ENCODE results near the gene KCNA1. TPM values are rescaled to one million over a fixed set of nuclear protein-coding genes. Genes with fewer than 3 reads are reported as not detected.
"Not testable (repeated sequence)": the region's sequence is repeated elsewhere in the genome, so short reads cannot be mapped to it uniquely, and the experiment has no call there.

Gene KCNA1
- total RNA-seq (2014; rRNA removed; shearing (Covaris generic)), result not detected in 2 replicates
- polyA plus RNA-seq (2015; cell fraction: cytosol; rRNA removed), result not detected in 2 replicates
- polyA plus RNA-seq (2015; cell fraction: nucleus; rRNA removed), result not detected in 2 replicates

GRCh38 chr12:4909734-4910501 lies at the start of gene KCNA1:
TSS of gene KCNA1 (plus strand) at chr12:4909905. CDS start at chr12:4911379, 1,474 bp downstream.
- DNase-seq (ENCODE audit: low read depth), result no peak

GRCh38 chr12:4860741-4861140 lies 49.0 kb upstream of the KCNA1 start:
- no peak for DNase-seq (ENCODE audit: low read depth)

GRCh38 chr12:4862809-4863208 lies 46.9 kb upstream of the KCNA1 start:
- no peak for DNase-seq (ENCODE audit: low read depth)

- no peak for DNase-seq (ENCODE audit: low read depth)
Measured at GRCh38 chr12:4864575-4864974, 45.1 kb upstream of the KCNA1 start.

GRCh38 chr12:4865246-4865645 lies 44.5 kb upstream of the KCNA1 start:
- DNase-seq (ENCODE audit: low read depth), result no peak

GRCh38 chr12:4866299-4866698 lies 43.4 kb upstream of the KCNA1 start:
- no peak for DNase-seq (ENCODE audit: low read depth)

GRCh38 chr12:4867384-4867783 lies 42.3 kb upstream of the KCNA1 start:
- DNase-seq (ENCODE audit: low read depth), result no peak

GRCh38 chr12:4870423-4870822 lies 39.3 kb upstream of the KCNA1 start:
- no peak for DNase-seq (ENCODE audit: low read depth)

- DNase-seq (ENCODE audit: low read depth), result no peak
Measured at GRCh38 chr12:4871514-4871913, 38.2 kb upstream of the KCNA1 start.

- DNase-seq (ENCODE audit: low read depth), result no peak
Measured at GRCh38 chr12:4873947-4874346, 35.8 kb upstream of the KCNA1 start.

GRCh38 chr12:4874671-4875070 lies 35.0 kb upstream of the KCNA1 start:
- no peak for DNase-seq (ENCODE audit: low read depth)

- DNase-seq (ENCODE audit: low read depth), result not testable (repeated sequence)
Measured at GRCh38 chr12:4879481-4879880, 30.2 kb upstream of the KCNA1 start.

- no peak for DNase-seq (ENCODE audit: low read depth)
Measured at GRCh38 chr12:4881266-4882064, 28.2 kb upstream of the KCNA1 start.

GRCh38 chr12:4891866-4892265 lies 17.8 kb upstream of the KCNA1 start:
- DNase-seq (ENCODE audit: low read depth), result no peak

GRCh38 chr12:4892418-4892817 lies 17.3 kb upstream of the KCNA1 start:
- no peak for DNase-seq (ENCODE audit: low read depth)

GRCh38 chr12:4894019-4894418 lies 15.7 kb upstream of the KCNA1 start:
- DNase-seq (ENCODE audit: low read depth), result no peak

GRCh38 chr12:4899364-4899763 lies 10.3 kb upstream of the KCNA1 start:
- no peak for DNase-seq (ENCODE audit: low read depth)

- DNase-seq (ENCODE audit: low read depth), result peak; percentile 63
Measured at GRCh38 chr12:4900327-4900726, 9.4 kb upstream of the KCNA1 start.

- no peak for DNase-seq (ENCODE audit: low read depth)
Measured at GRCh38 chr12:4905316-4905715, 4.4 kb upstream of the KCNA1 start.

GRCh38 chr12:4908684-4909409 lies 858 bp upstream of the KCNA1 start:
- DNase-seq (ENCODE audit: low read depth), result peak; percentile 8

GRCh38 chr12:4909410-4909733 lies 333 bp upstream of the KCNA1 start:
- no peak for DNase-seq (ENCODE audit: low read depth)
